Sigmoid colon (tissue), 7 donors: ENCODE results near the gene IFI27. TPM values are rescaled to one million over a fixed set of nuclear protein-coding genes. Genes with fewer than 3 reads are reported as not detected.

ENCODE experiments used
- DNase-seq: peaks from one replicate; pipeline ENCODE4 v3.0.0-alpha.2; 2019
- H3K27ac ChIP-seq, 4 donors: fragments of 200-600 bp; sonication (generic); one replicate each; pipeline ENCODE4 v1.5.1; 2016 to 2019; ENCODE audit warnings: mild to moderate bottlenecking in 1 of 4
- H3K27me3 ChIP-seq, 3 donors: fragments of 200-600 bp; sonication (generic); one replicate each; pipeline ENCODE4 v1.5.1; 2019; ENCODE audit warnings: mild to moderate bottlenecking in 1 of 3
- H3K36me3 ChIP-seq, 4 donors: fragments of 200-600 bp; sonication (generic); one replicate each; pipeline ENCODE4 v1.5.1; 2016 to 2019
- H3K4me1 ChIP-seq, 4 donors: fragments of 200-600 bp; sonication (generic); one replicate each; pipeline ENCODE4 v1.5.1; 2017 to 2019
- H3K4me3 ChIP-seq, 4 donors: fragments of 200-600 bp; sonication (generic); one replicate each; pipeline ENCODE4 v1.5.1; 2017 to 2019; ENCODE audit warnings: mild to moderate bottlenecking in 2 of 4, moderate library complexity in 1 of 4
- H3K9me3 ChIP-seq, 4 donors: fragments of 200-600 bp in 3 of 4; sonication (generic) in 3 of 4; one replicate each; pipeline versions ENCODE4 v1.5.1 to v1.6.1; 2013 to 2019
- EP300 ChIP-seq, 4 donors: sonication (generic); formaldehyde crosslinking; IDR thresholded peaks; one replicate each; pipeline ENCODE4 v1.6.1; 2017; ENCODE audit warnings: antibody characterized with exemption in 4 of 4
- POLR2A ChIP-seq, 2 donors: fragments of 450-650 bp; IDR thresholded peaks; one replicate each; pipeline ENCODE4 v1.6.1; 2016; ENCODE audit warnings: antibody characterized with exemption in 2 of 2, mild to moderate bottlenecking in 2 of 2, moderate library complexity in 2 of 2
- POLR2AphosphoS5 ChIP-seq, 4 donors: sonication (generic); formaldehyde crosslinking; IDR thresholded peaks; one replicate each; pipeline ENCODE4 v1.6.1; 2017; ENCODE audit warnings: antibody characterized with exemption in 4 of 4
- WGBS, 2 donors: extraction: QIAGEN DNeasy Blood & Tissue Kit; methylation state at CpG; one replicate each; pipeline ENCODE4 v1.1.7; 2013; 5-methylcytosine and 5-hydroxymethylcytosine counted together
- intact Hi-C: fragments of 100-400 bp; cut with DNase I; formaldehyde crosslinking; loops from one replicate; pipeline ENCODE4 v1.15.1; 2023
- polyA plus RNA-seq, 3 donors: library from polyadenylated mRNA; stranded (reverse); fragments of 200-250 nt; gene quantifications; one replicate each; pipeline ENCODE4 v1.2.3, GENCODE V29; 2013
- total RNA-seq, 4 donors: library from RNA; depleted of rRNA; stranded (reverse); fragments of >200 nt; gene quantifications; one replicate each; pipeline ENCODE4 v1.1.0, GENCODE V29; 2016
- TF ChIP-seq, protein P1 (sequence below), 4 experiments: fragments of 450-650 bp in 3 of 4; fragments of 200-600 bp in 1 of 4; IDR thresholded peaks; one replicate each; pipeline ENCODE4 v1.5.1; 2016 to 2019; ENCODE audit warnings: antibody characterized with exemption in 4 of 4, mild to moderate bottlenecking in 3 of 4, moderate library complexity in 2 of 4
- donor health status: healthy with polysubstance abuse.
- donor health status: Bipolar disorder and iron deficiency.
- donor health status: healthy.

The IFI27 gene
- total and polyA plus RNA-seq, 7 donors: 25.2 to 3,562 (median 183) TPM

DNA sequence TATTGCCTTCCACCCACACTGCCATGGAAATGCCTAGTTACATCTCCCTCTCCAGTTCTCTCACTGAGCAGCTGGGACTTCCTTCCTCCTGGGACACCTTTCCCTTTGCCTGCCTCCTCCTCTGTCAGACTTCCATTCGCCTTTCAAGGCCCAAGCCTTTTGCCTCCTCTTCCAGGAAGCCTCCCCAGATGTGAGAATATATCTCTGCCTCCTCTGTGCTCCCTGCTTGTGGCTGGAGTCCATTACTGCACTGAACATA is 15.8 kb downstream of the IFI27 start:
- Histone ChIP-seq H3K36me3 (no peaks in the 10 kb centered on the region), H3K4me3 (no peak overlapping the region), H3K27me3 (no peaks in the 10 kb centered on the region), H3K4me1 (peaks cover 0 to 20% (median 12%) of the 10 kb centered on the region in 4 donors), H3K9me3 (no peaks in the 10 kb centered on the region), H3K27ac (no peak overlapping the region)
- DNase-seq: no peak
- TF ChIP-seq POLR2A (IDR thresholded peaks at IDR 0.05) (no peak), EP300 (IDR thresholded peaks at IDR 0.05) (no peak), POLR2AphosphoS5 (IDR thresholded peaks at IDR 0.05) (no peak)
- TF ChIP-seq, protein P1, sequence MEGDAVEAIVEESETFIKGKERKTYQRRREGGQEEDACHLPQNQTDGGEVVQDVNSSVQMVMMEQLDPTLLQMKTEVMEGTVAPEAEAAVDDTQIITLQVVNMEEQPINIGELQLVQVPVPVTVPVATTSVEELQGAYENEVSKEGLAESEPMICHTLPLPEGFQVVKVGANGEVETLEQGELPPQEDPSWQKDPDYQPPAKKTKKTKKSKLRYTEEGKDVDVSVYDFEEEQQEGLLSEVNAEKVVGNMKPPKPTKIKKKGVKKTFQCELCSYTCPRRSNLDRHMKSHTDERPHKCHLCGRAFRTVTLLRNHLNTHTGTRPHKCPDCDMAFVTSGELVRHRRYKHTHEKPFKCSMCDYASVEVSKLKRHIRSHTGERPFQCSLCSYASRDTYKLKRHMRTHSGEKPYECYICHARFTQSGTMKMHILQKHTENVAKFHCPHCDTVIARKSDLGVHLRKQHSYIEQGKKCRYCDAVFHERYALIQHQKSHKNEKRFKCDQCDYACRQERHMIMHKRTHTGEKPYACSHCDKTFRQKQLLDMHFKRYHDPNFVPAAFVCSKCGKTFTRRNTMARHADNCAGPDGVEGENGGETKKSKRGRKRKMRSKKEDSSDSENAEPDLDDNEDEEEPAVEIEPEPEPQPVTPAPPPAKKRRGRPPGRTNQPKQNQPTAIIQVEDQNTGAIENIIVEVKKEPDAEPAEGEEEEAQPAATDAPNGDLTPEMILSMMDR (IDR thresholded peaks at IDR 0.05): no peak
- intact Hi-C loops: no loop called here
- WGBS, 2 donors: 90 to 94% methylated on average over 1 of the region's 1 CpG

DNA sequence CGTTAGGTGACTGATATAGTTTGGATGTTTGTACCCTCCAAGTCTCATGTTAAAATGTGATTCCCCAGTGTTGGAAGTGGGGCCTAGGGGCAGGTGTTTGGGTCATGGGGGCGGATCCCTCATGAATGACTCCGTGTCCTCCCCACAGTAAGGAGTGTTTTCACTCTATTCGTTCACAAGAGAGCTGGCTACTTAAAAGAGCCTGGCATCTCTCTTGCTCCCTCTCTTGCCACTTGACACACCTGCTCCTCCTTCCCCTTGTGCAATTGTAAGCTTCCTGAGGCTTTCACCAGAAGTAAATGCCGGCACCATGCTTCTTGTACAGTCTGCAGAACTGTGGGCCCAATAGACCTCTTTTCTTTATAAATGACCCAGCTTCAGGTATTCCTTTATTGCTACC is 16.3 kb downstream of the IFI27 start:
- H3K36me3 ChIP-seq: no peaks in the 10 kb centered on the region
- peak; percentile 36 for DNase-seq
- no peak overlapping the region for H3K27ac ChIP-seq
- no peak overlapping the region for H3K4me3 ChIP-seq
- intact Hi-C loops: no loop called here
- H3K9me3 ChIP-seq: no peaks in the 10 kb centered on the region
- TF ChIP-seq, protein P1 (IDR thresholded peaks at IDR 0.05): no peak
- TF ChIP-seq POLR2AphosphoS5 (IDR thresholded peaks at IDR 0.05) (no peak), EP300 (IDR thresholded peaks at IDR 0.05) (no peak), POLR2A (IDR thresholded peaks at IDR 0.05) (no peak)
- no peaks in the 10 kb centered on the region for H3K27me3 ChIP-seq
- H3K4me1 ChIP-seq: peaks cover 0 to 20% (median 12%) of the 10 kb centered on the region in 4 donors
- WGBS, 2 donors: 88 to 90% methylated on average over 5 of the region's 5 CpGs

DNA sequence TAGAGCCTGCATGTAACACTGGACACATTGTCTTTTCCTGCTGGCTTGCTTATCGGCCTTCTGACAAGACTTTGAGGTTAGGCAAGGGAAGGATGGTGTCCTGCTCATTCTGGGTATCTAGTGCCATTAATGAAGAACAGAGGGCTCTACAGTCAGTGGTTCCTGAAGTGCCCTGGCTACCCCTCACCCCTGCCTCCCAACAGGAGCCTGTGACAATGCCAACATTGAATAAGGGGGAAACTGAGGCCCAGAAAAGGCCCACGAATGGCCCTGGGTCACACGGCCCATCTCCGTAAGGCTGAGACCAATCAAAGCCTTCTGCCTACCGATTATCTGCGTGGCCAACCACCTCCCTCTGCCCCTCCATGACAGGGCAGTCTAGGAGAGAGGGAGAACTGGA is 16.8 kb downstream of the IFI27 start:
- intact Hi-C loops: no loop called here
- Histone ChIP-seq H3K4me1 (peaks cover 0 to 20% (median 12%) of the 10 kb centered on the region in 4 donors), H3K27ac (no peak overlapping the region), H3K36me3 (no peaks in the 10 kb centered on the region), H3K4me3 (no peak overlapping the region), H3K27me3 (no peaks in the 10 kb centered on the region), H3K9me3 (no peaks in the 10 kb centered on the region)
- DNase-seq: no peak
- WGBS, 2 donors: 93 to 98% methylated on average over 6 of the region's 6 CpGs
- TF ChIP-seq POLR2A (IDR thresholded peaks at IDR 0.05): no peak
- TF ChIP-seq EP300 (IDR thresholded peaks at IDR 0.05): no peak
- TF ChIP-seq POLR2AphosphoS5 (IDR thresholded peaks at IDR 0.05): no peak
- TF ChIP-seq, protein P1 (IDR thresholded peaks at IDR 0.05): no peak

DNA sequence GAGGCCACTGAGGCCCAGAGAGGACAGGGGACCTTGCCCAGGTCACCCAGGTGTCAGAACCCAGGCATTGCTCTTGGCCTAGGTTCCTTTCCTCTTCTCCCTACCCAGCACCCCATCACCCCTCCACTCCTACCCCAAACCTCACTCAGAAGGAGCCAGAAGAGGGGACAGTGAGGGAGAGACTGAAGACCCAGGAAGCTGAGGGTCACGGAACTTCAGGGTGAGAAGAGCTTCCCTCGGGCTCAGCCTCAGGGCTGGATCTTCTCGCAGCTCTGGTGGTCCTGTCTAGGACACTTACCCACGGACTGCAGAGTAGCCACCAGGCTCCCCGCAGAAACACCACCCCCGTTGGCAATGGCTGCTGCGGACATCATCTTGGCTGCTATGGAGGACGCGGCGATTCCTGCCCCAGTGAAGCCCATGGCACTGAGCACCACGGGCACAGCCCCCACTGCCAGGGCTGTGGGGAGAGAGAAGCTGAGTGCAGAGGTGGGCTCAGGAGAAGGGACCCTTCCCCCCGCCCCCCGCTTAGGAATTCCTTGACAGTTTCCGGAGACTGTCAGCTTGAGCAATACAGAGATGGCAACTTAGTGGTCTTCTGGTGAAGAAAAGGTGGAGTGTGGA is 17.8 kb downstream of the IFI27 start:
- Histone ChIP-seq H3K4me1 (peaks cover 0 to 20% (median 12%) of the 10 kb centered on the region in 4 donors), H3K27ac (peak overlapping the region; percentile 77 to 88 (median 80)), H3K4me3 (peak overlapping the region in 2 of 4 donors; percentile 57 to 61), H3K36me3 (no peaks in the 10 kb centered on the region), H3K9me3 (no peaks in the 10 kb centered on the region), H3K27me3 (no peaks in the 10 kb centered on the region)
- TF ChIP-seq POLR2A (IDR thresholded peaks at IDR 0.05) (no peak), EP300 (IDR thresholded peaks at IDR 0.05) (no peak), POLR2AphosphoS5 (IDR thresholded peaks at IDR 0.05) (no peak)
- TF ChIP-seq, protein P1 (IDR thresholded peaks at IDR 0.05): no peak
- peak; percentile 18 for DNase-seq
- whole genome bisulfite sequencing, 2 donors: 93 to 95% methylated on average over 14 of the region's 14 CpGs
- intact Hi-C loops: loop anchor here (2.0 kb wide), 1 partner anchor 48 kb away; the partner anchor contains the start of genes DDX24 and IFI27L1
